ENCODE results near the gene LHX4.

The LHX4 gene

DNA sequence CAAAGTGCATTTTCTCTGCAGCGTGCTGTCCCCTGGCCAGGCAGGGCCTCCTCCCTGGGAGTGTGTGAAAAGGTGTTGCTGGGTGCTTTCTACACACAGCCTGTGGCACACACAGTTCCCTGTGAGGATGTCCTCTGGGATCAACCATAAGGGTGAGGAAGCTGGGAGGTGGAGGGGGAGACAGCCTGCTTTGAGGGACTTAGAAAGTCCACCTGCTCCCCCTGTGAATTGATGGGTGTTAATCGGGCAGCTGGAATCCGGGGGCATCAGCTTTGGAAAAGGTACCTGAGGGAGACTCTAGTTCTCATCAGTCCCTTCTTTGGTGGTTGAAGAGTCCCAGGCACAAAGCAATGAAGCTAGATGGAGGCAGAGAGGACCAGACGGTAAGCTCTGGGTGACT, 35.8 kb downstream of the LHX4 start:
- no peak overlapping the region for H3K9ac ChIP-seq (ENCODE audit: insufficient read length)
- no peak for DNase-seq (ENCODE audit: low read depth, low spot score)
- H3K36me3 ChIP-seq (ENCODE audit: insufficient read depth, low read length): no peaks in the 10 kb centered on the region
- H3K4me3 ChIP-seq: no peak overlapping the region
- no peak overlapping the region for H3K27ac ChIP-seq
- no peak for TF ChIP-seq FOXP2 (optimal IDR thresholded peaks at IDR 0.05; ENCODE audit: control extremely low read depth, extremely low read length, insufficient read depth)
- no peak for TF ChIP-seq POLR2AphosphoS5 (IDR thresholded peaks at IDR 0.05; ENCODE audit: borderline replicate concordance, low read depth, low read length)
- no peak for TF ChIP-seq EZH2 (IDR thresholded peaks at IDR 0.05)
- H3K9me3 ChIP-seq (ENCODE audit: low read depth, low read length): no peaks in the 10 kb centered on the region

DNA sequence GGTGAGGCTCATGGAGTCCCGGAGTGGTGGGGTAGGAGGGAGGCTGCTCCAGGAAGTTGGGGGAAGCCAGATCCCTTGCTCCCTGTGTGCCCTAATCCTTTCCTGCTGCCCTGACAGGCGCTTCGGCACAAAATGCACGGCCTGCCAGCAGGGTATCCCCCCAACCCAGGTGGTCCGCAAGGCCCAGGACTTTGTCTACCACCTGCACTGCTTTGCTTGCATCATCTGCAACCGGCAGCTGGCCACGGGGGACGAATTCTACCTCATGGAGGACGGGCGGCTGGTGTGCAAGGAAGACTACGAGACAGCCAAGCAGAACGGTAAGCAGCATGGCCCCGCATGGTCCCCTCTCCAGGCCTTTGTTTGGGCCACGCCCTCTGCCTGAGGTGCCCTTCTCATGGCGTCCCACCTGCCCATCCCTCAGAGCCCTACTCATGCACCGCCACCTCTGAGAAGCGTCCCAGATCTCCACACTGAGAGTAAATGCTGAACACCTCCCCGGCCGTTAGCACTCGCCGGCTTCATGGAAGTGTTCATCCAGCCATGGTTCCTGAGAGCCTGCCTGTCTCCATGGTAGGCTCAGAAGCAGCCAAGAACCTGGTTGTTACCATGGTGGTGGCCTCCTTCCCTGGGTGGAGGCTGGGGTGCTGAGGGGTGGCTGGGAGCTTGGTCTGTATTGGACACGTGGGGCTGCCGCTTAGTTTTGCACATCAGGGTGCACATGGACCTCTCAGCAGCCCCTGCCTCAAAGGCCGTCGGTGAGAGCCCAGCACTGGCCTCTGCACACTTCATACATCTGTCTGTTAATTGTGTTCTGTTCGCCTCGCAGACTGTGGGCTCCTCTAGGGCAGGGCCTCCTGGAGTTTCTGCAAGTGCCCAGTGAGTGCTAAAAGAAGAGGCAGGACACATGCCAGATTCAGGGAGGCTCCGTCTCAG, 36.5 kb downstream of the LHX4 start:
- no peaks in the 10 kb centered on the region for H3K9me3 ChIP-seq (ENCODE audit: low read depth, low read length)
- H3K36me3 ChIP-seq (ENCODE audit: insufficient read depth, low read length): no peaks in the 10 kb centered on the region
- no peak overlapping the region for H3K4me3 ChIP-seq
- H3K27ac ChIP-seq: no peak overlapping the region
- H3K9ac ChIP-seq (ENCODE audit: insufficient read length): no peak overlapping the region
- no peak for DNase-seq (ENCODE audit: low read depth, low spot score)
- TF ChIP-seq EZH2 (IDR thresholded peaks at IDR 0.05): no peak
- TF ChIP-seq POLR2AphosphoS5 (IDR thresholded peaks at IDR 0.05; ENCODE audit: borderline replicate concordance, low read depth, low read length): no peak

- no peaks in the 10 kb centered on the region for H3K9me3 ChIP-seq (ENCODE audit: low read depth, low read length)
Observed at GRCh38 chr1:180267211-180267561, 37.1 kb downstream of the LHX4 start.

GRCh38 chr1:180267761-180268555, 37.9 kb downstream of the LHX4 start:
- DNase-seq (ENCODE audit: low read depth, low spot score): no peak
- Histone ChIP-seq H3K36me3 (ENCODE audit: insufficient read depth, low read length) (no peaks in the 10 kb centered on the region), H3K27ac (no peak overlapping the region), H3K9me3 (ENCODE audit: low read depth, low read length) (no peaks in the 10 kb centered on the region), H3K9ac (ENCODE audit: insufficient read length) (no peak overlapping the region), H3K4me3 (no peak overlapping the region)
- TF ChIP-seq POLR2AphosphoS5 (IDR thresholded peaks at IDR 0.05; ENCODE audit: borderline replicate concordance, low read depth, low read length): no peak; the same call in 1 of the 2 replicates
- TF ChIP-seq EZH2 (IDR thresholded peaks at IDR 0.05): no peak
- no peak for TF ChIP-seq FOXP2 (optimal IDR thresholded peaks at IDR 0.05; ENCODE audit: control extremely low read depth, extremely low read length, insufficient read depth)

More at GRCh38 chr1:180267211-180267561, 37.1 kb downstream of the LHX4 start:
- no peak for DNase-seq (ENCODE audit: low read depth, low spot score)
- no peaks in the 10 kb centered on the region for H3K36me3 ChIP-seq (ENCODE audit: insufficient read depth, low read length)
- TF ChIP-seq EZH2 (IDR thresholded peaks at IDR 0.05) (no peak), FOXP2 (optimal IDR thresholded peaks at IDR 0.05; ENCODE audit: control extremely low read depth, extremely low read length, insufficient read depth) (no peak), POLR2AphosphoS5 (IDR thresholded peaks at IDR 0.05; ENCODE audit: borderline replicate concordance, low read depth, low read length) (no peak)
- no peak overlapping the region for H3K9ac ChIP-seq (ENCODE audit: insufficient read length)
- H3K4me3 ChIP-seq: no peak overlapping the region
- no peak overlapping the region for H3K27ac ChIP-seq

GRCh38 chr1:180268556-180269075, 38.6 kb downstream of the LHX4 start:
- no peak for DNase-seq (ENCODE audit: low read depth, low spot score)
- Histone ChIP-seq H3K4me3 (no peak overlapping the region), H3K9ac (ENCODE audit: insufficient read length) (no peak overlapping the region), H3K36me3 (ENCODE audit: insufficient read depth, low read length) (peaks cover under 1% of the 10 kb centered on the region; the same call in 1 of the 2 replicates), H3K27ac (no peak overlapping the region), H3K9me3 (ENCODE audit: low read depth, low read length) (no peaks in the 10 kb centered on the region)
- TF ChIP-seq FOXP2 (optimal IDR thresholded peaks at IDR 0.05; ENCODE audit: control extremely low read depth, extremely low read length, insufficient read depth) (no peak), EZH2 (IDR thresholded peaks at IDR 0.05) (no peak), POLR2AphosphoS5 (IDR thresholded peaks at IDR 0.05; ENCODE audit: borderline replicate concordance, low read depth, low read length) (no peak)

DNA sequence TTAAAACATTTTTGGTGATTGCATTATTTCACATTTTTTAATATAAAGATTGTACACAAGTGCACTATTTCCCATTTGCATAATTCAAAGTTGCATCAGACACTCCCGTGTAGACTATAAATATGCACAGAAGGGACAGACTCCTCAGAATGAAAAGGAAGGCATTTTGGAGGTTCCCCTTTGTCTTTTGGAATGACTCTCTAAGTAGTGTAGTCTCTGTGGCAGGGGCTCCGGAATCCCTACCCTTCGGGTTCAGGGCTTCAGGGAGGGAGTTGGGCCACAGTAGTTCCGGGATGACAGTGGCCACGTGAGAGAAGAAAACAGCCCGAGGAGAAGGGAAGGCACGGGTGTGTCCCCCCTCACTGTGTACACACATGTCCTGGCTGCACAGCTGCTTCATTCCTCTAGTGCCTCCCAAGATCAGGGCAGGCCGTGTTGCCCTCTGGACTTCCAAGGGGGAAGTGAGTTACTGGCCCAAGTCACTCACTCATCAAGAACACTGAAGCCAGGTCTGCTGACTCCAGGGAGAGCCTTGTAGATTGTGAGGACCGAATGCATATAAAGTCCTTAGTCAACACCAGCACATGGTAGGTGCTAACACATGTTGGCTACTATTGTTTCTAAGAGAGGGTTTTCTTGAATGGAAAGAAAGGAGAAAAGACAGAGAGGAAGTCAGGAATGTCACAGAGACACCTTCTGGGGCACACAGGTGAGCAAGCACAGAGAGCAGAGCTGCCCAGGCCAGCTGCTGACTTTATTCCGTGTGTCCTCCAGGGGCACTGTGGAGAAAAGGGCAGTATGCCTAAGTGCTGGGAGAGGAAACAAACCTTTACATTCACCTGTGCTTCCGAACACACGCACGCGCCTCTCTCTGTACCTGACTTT, 39.8 kb downstream of the LHX4 start:
- no peaks in the 10 kb centered on the region for H3K9me3 ChIP-seq (ENCODE audit: low read depth, low read length)
- TF ChIP-seq POLR2AphosphoS5 (IDR thresholded peaks at IDR 0.05; ENCODE audit: borderline replicate concordance, low read depth, low read length) (no peak; the same call in 1 of the 2 replicates), EZH2 (IDR thresholded peaks at IDR 0.05) (no peak), FOXP2 (optimal IDR thresholded peaks at IDR 0.05; ENCODE audit: control extremely low read depth, extremely low read length, insufficient read depth) (no peak)
- DNase-seq (ENCODE audit: low read depth, low spot score): no peak
- H3K4me3 ChIP-seq: no peak overlapping the region
- H3K27ac ChIP-seq: peak overlapping the region; percentile 55
- peak overlapping the region; percentile 28 for H3K9ac ChIP-seq (ENCODE audit: insufficient read length)
- peaks cover 3% of the 10 kb centered on the region; the same call in 1 of the 2 replicates for H3K36me3 ChIP-seq (ENCODE audit: insufficient read depth, low read length)

- H3K27ac ChIP-seq: no peak overlapping the region
- no peak for DNase-seq (ENCODE audit: low read depth, low spot score)
- TF ChIP-seq POLR2AphosphoS5 (IDR thresholded peaks at IDR 0.05; ENCODE audit: borderline replicate concordance, low read depth, low read length): no peak
- no peak for TF ChIP-seq EZH2 (IDR thresholded peaks at IDR 0.05)
- TF ChIP-seq FOXP2 (optimal IDR thresholded peaks at IDR 0.05; ENCODE audit: control extremely low read depth, extremely low read length, insufficient read depth): no peak
- H3K36me3 ChIP-seq (ENCODE audit: insufficient read depth, low read length): peaks cover 3% of the 10 kb centered on the region; the same call in 1 of the 2 replicates
- no peak overlapping the region for H3K9ac ChIP-seq (ENCODE audit: insufficient read length)
- H3K9me3 ChIP-seq (ENCODE audit: low read depth, low read length): no peaks in the 10 kb centered on the region
- no peak overlapping the region for H3K4me3 ChIP-seq
Observed at GRCh38 chr1:180270530-180271271, 40.6 kb downstream of the LHX4 start.

Data from SK-N-MC (cell line).